HEK293T (cell line): Measurements from ENCODE around the gene KIF26B.

Experiments used
- ARNT ChIP-seq: fragments of 450-650 bp; IDR thresholded peaks from 2 replicates; pipeline ENCODE4 v1.6.1; 2017; ENCODE audit warnings: mild to moderate bottlenecking
- ELF4 ChIP-seq: fragments of 450-650 bp; IDR thresholded peaks from 2 replicates; pipeline ENCODE4 v1.6.1; 2017; ENCODE audit warnings: antibody characterized with exemption
- FOXK2 ChIP-seq: fragments of 450-650 bp; IDR thresholded peaks from 2 replicates; pipeline ENCODE4 v1.6.1; 2016; ENCODE audit warnings: mild to moderate bottlenecking
- NFRKB ChIP-seq: fragments of 450-650 bp; IDR thresholded peaks from 2 replicates; pipeline ENCODE4 v1.6.1; 2016; ENCODE audit warnings: mild to moderate bottlenecking, moderate library complexity
- SP1 ChIP-seq: fragments of 450-650 bp; IDR thresholded peaks from 2 replicates; pipeline ENCODE4 v1.6.1; 2017
- ZNF384 ChIP-seq: fragments of 450-650 bp; IDR thresholded peaks from 2 replicates; pipeline ENCODE4 v1.6.1; 2016
- TF ChIP-seq, protein P1 (sequence below): fragments of 450-650 bp; IDR thresholded peaks from 2 replicates; pipeline ENCODE4 v1.6.1; 2016

DNA sequence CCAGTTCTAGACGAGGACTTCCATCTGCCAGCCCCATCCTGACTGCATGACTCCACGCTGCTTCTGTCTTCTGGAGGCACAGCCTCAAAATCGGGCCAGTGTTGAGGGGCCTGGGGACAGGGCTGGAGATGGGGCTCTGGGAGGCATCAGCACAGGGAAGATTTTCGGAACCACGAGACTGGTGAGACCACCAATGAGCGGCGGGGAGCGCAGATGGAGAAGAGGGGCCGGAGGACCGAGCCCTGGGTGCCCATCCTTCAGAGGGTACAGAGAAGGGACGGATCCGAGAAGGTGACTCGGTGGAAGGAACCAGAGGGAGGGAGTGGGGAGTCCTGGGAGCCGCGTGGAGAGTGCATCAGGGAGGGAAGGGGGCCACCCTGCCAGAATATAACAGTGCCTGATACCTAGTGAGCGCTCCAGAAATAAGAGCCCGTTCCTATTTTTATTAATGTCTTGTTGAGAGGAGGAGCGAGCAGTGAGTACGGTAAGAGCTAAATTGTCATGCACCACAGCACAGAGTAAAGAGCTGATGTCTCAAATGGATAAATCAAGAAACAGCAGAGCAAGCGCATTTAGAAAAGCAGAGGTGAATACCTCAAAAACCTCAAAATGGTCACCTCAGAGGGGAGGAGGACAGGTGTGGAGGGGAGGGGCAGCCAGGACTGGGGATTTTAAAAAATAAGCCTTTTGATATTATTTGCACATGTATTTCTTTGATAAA is 26.2 kb upstream of the KIF26B start:
- no peak for TF ChIP-seq NFRKB
- TF ChIP-seq SP1 = no peak
- TF ChIP-seq ARNT = no peak
- no peak for TF ChIP-seq ZNF384
- TF ChIP-seq, protein P1, sequence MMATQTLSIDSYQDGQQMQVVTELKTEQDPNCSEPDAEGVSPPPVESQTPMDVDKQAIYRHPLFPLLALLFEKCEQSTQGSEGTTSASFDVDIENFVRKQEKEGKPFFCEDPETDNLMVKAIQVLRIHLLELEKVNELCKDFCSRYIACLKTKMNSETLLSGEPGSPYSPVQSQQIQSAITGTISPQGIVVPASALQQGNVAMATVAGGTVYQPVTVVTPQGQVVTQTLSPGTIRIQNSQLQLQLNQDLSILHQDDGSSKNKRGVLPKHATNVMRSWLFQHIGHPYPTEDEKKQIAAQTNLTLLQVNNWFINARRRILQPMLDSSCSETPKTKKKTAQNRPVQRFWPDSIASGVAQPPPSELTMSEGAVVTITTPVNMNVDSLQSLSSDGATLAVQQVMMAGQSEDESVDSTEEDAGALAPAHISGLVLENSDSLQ = no peak
- TF ChIP-seq ELF4 = no peak
- no peak for TF ChIP-seq FOXK2
